HepG2 (cell line): ENCODE measurements around the gene KRTAP5-1. TPM values are rescaled to one million over a fixed set of nuclear protein-coding genes. Genes with fewer than 3 reads are reported as not detected.

Experiments
- ATAC-seq: fragments of 200-7000 bp; cut with Tn5 transposase; 3 replicates; pipeline ENCODE4 v1.9.1; 2020; ENCODE audit warnings: mild to moderate bottlenecking, moderate library complexity
- BruUV-seq: library from RNA; stranded (reverse); fragments of 400-500 nt; replicated peaks from 2 replicates; lab custom pipeline; 2021; lab: Mats Ljungman, UMichigan
- CTCF ChIA-PET: fragments of 300-600 bp; formaldehyde crosslinking; extraction: SDS; loops from one replicate; lab custom pipeline; 2021; ENCODE audit warnings: low total read pairs, inconsistent platforms, low intra/inter-chr PET ratio; lab: Yijun Ruan, JAX
- POLR2A ChIA-PET: fragments of 350-600 bp; sonication (Branson Sonifier 250); formaldehyde crosslinking; loops from one replicate; lab custom pipeline; 2020; ENCODE audit warnings: antibody characterized with exemption, inconsistent platforms; lab: Yijun Ruan, JAX
- DNase-seq: peaks from one replicate; pipeline ENCODE4 v3.0.0-alpha.2; 2015; ENCODE audit warnings: low spot score
- FAIRE-seq: peaks from 3 replicates; lab custom pipeline; 2011; peaks lifted over from hg19 to GRCh38; lab: Jason Lieb, UNC
- H2AFZ ChIP-seq: one replicate; pipeline ENCODE4 v1.6.1; 2011; ENCODE audit warnings: low read length, inconsistent platforms
- H3K27ac ChIP-seq: fragments of 300-600 bp; 3 replicates; pipeline ENCODE4 v1.8.0; 2011; ENCODE audit warnings: mixed run types, mild to moderate bottlenecking, mixed read lengths, low read length, inconsistent platforms; ENCODE audit not compliant: insufficient read depth; ENCODE audit errors: extremely low read length
- H3K27me3 ChIP-seq, 2 experiments: fragments of 200-600 bp in 1 of 2; 2 replicates in 1 of 2; 3 replicates in 1 of 2; pipeline versions ENCODE4 v1.6.0 to v1.8.0; 2011; ENCODE audit warnings: low read length in 2 of 2, mild to moderate bottlenecking in 2 of 2, moderate library complexity in 2 of 2, inconsistent platforms in 1 of 2; ENCODE audit not compliant: insufficient read depth in 2 of 2, control insufficient read depth in 1 of 2
- H3K36me3 ChIP-seq, 2 experiments: fragments of 200-600 bp in 1 of 2; replicated peaks in 1 of 2; 2 replicates in 1 of 2; 3 replicates in 1 of 2; pipeline versions ENCODE4 v1.5.1 to v1.8.0; 2011; ENCODE audit warnings: low read length in 2 of 2, inconsistent platforms in 1 of 2; ENCODE audit not compliant: insufficient read depth in 2 of 2, control insufficient read depth in 1 of 2
- H3K4me1 ChIP-seq: 2 replicates; pipeline ENCODE4 v1.5.1; 2012; ENCODE audit warnings: low read length, inconsistent platforms; ENCODE audit not compliant: insufficient read depth
- H3K4me2 ChIP-seq: 2 replicates; pipeline ENCODE4 v1.6.0; 2011; ENCODE audit warnings: low read depth, low read length, inconsistent platforms
- H3K4me3 ChIP-seq, 3 experiments: fragments of 200-600 bp in 1 of 3; sonication (generic), shearing (Covaris generic) in 1 of 3; replicated peaks in 1 of 3; 2 replicates each; pipeline ENCODE4 v1.5.1; 2011 to 2016; ENCODE audit warnings: low read length in 3 of 3, inconsistent platforms in 2 of 3, low read depth in 2 of 3, mild to moderate bottlenecking in 2 of 3, control low read depth in 1 of 3, mixed read lengths in 1 of 3; ENCODE audit not compliant: insufficient read depth in 1 of 3
- H3K79me2 ChIP-seq: one replicate; pipeline ENCODE4 v1.6.1; 2011; ENCODE audit warnings: low read length, inconsistent platforms; ENCODE audit not compliant: insufficient read depth
- H3K9ac ChIP-seq: 2 replicates; pipeline ENCODE4 v1.6.0; 2011; ENCODE audit warnings: mild to moderate bottlenecking, low read depth, low read length, inconsistent platforms; ENCODE audit not compliant: insufficient read depth
- H3K9me3 ChIP-seq: 2 replicates; pipeline ENCODE4 v1.5.1; 2012; ENCODE audit warnings: mild to moderate bottlenecking, low read length
- H4K20me1 ChIP-seq: 2 replicates; pipeline ENCODE4 v1.6.0; 2011; ENCODE audit warnings: inconsistent platforms, mild to moderate bottlenecking, low read length, moderate library complexity; ENCODE audit not compliant: insufficient read depth
- ELF3 ChIP-seq: IDR thresholded peaks from 2 replicates; pipeline ENCODE4 v1.6.1; 2016; ENCODE audit warnings: missing genetic modification reagents, missing compliant biosample characterization
- MXI1 ChIP-seq: IDR thresholded peaks from 3 replicates; pipeline ENCODE4 v1.6.1; 2012; ENCODE audit warnings: low read depth, low read length, inconsistent platforms, borderline replicate concordance
- NFIB ChIP-seq: sonication (generic); formaldehyde crosslinking; IDR thresholded peaks from 2 replicates; pipeline ENCODE4 v1.9.0; 2021; ENCODE audit warnings: missing genetic modification reagents, mild to moderate bottlenecking, borderline replicate concordance
- NR2F1 ChIP-seq, 2 experiments: fragments of 450-650 bp in 1 of 2; formaldehyde crosslinking in 1 of 2; IDR thresholded peaks; 2 replicates each; pipeline versions ENCODE4 v1.5.0 to v1.6.1; 2016 to 2020; ENCODE audit warnings: mild to moderate bottlenecking in 1 of 2, missing compliant biosample characterization in 1 of 2, missing genetic modification reagents in 1 of 2, moderate library complexity in 1 of 2
- ZNF333 ChIP-seq: sonication (generic); formaldehyde crosslinking; IDR thresholded peaks from 2 replicates; pipeline ENCODE4 v1.4.0; 2020; ENCODE audit warnings: mild to moderate bottlenecking, missing genetic modification reagents, borderline replicate concordance
- WGBS: methylation state at CpG from one replicate; pipeline ENCODE4 v1.1.6; 2017; ENCODE audit warnings: low lambda C conversion rate; 5-methylcytosine and 5-hydroxymethylcytosine counted together
- in situ Hi-C: cut with HindIII; loops from 2 replicates; pipeline ENCODE4 v1.10.0; 2017; ENCODE audit warnings: low pct_unique_long_range_greater_than_20kb; ENCODE audit not compliant: extremely low pct_ligation_motif_present
- intact Hi-C: fragments of 100-400 bp; cut with micrococcal nuclease; formaldehyde crosslinking; loops from one replicate; pipeline ENCODE4 v1.10.0; 2022; ENCODE audit not compliant: unreplicated experiment
- polyA plus RNA-seq, 8 experiments: library from polyadenylated mRNA; depleted of rRNA in 3 of 8; stranded (reverse) in 7 of 8; unstranded in 1 of 8; fragments of >200 nt; fragmentation: Illumina TruSeq in 4 of 8; extraction: Trizol in 4 of 8; gene quantifications; 2 replicates each; pipeline versions ENCODE4 v1.2.1 to v1.2.3, GENCODE V29; 2011 to 2016; ENCODE audit warnings: low read depth in 4 of 8, missing spikeins in 1 of 8, mixed read lengths in 1 of 8; ENCODE audit not compliant: insufficient read depth in 1 of 8
- total RNA-seq, 5 experiments: library from RNA; depleted of rRNA; stranded (reverse); fragments of >200 nt; fragmentation: Illumina TruSeq; extraction: Trizol; gene quantifications; 2 replicates each; pipeline ENCODE4 v1.2.3, GENCODE V29; 2016; ENCODE audit warnings: low read depth in 1 of 5
- TF ChIP-seq, protein P1 (sequence below): sonication (generic); formaldehyde crosslinking; IDR thresholded peaks from 2 replicates; pipeline ENCODE4 v1.8.0; 2022; ENCODE audit warnings: mild to moderate bottlenecking, missing genetic modification reagents
- TF ChIP-seq, protein P2 (sequence below): sonication (generic); formaldehyde crosslinking; IDR thresholded peaks from 2 replicates; pipeline ENCODE4 v1.5.0; 2020; ENCODE audit warnings: mild to moderate bottlenecking, missing genetic modification reagents, moderate library complexity
- TF ChIP-seq, protein P3 (sequence below): IDR thresholded peaks from 2 replicates; pipeline ENCODE4 v1.6.1; 2016; ENCODE audit warnings: missing compliant biosample characterization, missing genetic modification reagents, borderline replicate concordance
- TF ChIP-seq, protein P4 (sequence below): sonication (generic); formaldehyde crosslinking; IDR thresholded peaks from 2 replicates; pipeline ENCODE4 v1.8.0; 2022; ENCODE audit warnings: missing genetic modification reagents, low read depth, mild to moderate bottlenecking, borderline replicate concordance
- TF ChIP-seq, protein P5 (sequence below): sonication (generic); formaldehyde crosslinking; conservative IDR thresholded peaks from 2 replicates; pipeline ENCODE4 v1.5.0; 2020; ENCODE audit warnings: missing genetic modification reagents
- TF ChIP-seq, protein P6 (sequence below): sonication (generic); formaldehyde crosslinking; conservative IDR thresholded peaks from 2 replicates; pipeline ENCODE4 v1.8.0; 2022; ENCODE audit warnings: low read depth, missing genetic modification reagents
- TF ChIP-seq, protein P7 (sequence below): sonication (generic); formaldehyde crosslinking; IDR thresholded peaks from 2 replicates; pipeline ENCODE4 v1.8.0; 2022; ENCODE audit warnings: mild to moderate bottlenecking, missing genetic modification reagents, borderline replicate concordance

Gene KRTAP5-1
- total and polyA plus RNA-seq, 2 of the 13 experiments (the other 11 are each of a cell fraction or from before 2014, with no cell fraction given): not detected

DNA sequence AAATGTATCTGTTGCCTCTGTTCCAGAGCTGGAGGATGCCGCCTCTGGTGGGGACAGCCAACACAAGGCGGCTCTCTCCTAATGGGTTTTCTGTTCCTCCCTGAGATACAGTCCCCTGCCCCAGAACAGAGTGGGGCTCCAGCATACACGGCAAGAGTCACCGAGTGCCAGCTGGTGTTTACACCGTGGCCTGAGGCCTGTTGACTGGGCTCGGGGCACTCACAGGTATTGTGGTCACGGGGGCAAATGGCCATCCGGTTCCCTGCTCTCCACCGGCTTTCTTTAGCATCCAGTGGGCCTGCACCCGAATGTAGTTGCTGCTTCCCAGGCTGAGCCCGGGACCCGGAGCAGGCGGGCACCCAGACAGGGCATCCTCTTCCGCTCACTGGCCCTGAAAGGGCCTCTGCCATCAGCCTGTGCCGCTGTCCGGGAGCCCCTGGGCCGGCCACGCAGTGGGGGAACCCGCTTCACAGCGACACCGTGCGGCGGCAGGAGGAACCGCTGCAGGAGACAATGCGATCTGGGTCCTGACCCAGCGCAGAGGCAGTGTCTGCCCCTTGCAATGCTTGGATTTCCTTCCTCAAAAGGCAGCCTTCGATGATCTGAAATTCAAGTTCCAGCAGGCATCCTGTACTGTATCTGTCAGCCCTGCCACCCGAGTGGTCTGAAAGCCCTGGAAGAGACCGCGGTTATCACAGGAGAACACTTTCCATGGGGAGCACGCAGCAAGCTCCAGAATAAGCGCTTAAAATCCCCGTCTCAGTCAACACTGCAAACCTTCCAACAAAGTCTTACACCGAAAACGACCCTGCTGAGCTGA, 43.6 kb upstream of the KRTAP5-1 start:
- no peaks in the 10 kb centered on the region for H3K9me3 ChIP-seq
- CTCF ChIA-PET: interaction anchor here (1.3 to 2.6 kb wide), 3 partner anchors 33 to 528 kb away, joined by 3 to 13 read pairs (median 6); no protein-coding TSS in a partner anchor
- POLR2A ChIA-PET: no interaction called here
- intact Hi-C loops (loop anchor here (5.0 kb wide), 1 partner anchor 81 kb away; no protein-coding TSS in a partner anchor), in situ Hi-C loops (no loop called here)
- H3K79me2 ChIP-seq: no peaks in the 10 kb centered on the region
- no peaks in the 10 kb centered on the region for H3K4me1 ChIP-seq
- ATAC-seq: peak; percentile 95
- no peaks in the 10 kb centered on the region for H4K20me1 ChIP-seq
- H3K27ac ChIP-seq: no peak overlapping the region
- H3K36me3 ChIP-seq: no peaks in the 10 kb centered on the region
- no peak overlapping the region for H3K9ac ChIP-seq
- peaks cover 15 to 77% of the 10 kb centered on the region in 2 experiments for H3K27me3 ChIP-seq
- no peak overlapping the region for H3K4me2 ChIP-seq
- no peak overlapping the region for H2AFZ ChIP-seq
- DNase-seq: peak; percentile 21
- no peak for FAIRE-seq
- 6% methylated on average over 11 of the region's 35 CpGs for WGBS
- no peak overlapping the region for H3K4me3 ChIP-seq
- BruUV-seq: no TSS peak
- no peak for TF ChIP-seq MXI1
- TF ChIP-seq, protein P1, sequence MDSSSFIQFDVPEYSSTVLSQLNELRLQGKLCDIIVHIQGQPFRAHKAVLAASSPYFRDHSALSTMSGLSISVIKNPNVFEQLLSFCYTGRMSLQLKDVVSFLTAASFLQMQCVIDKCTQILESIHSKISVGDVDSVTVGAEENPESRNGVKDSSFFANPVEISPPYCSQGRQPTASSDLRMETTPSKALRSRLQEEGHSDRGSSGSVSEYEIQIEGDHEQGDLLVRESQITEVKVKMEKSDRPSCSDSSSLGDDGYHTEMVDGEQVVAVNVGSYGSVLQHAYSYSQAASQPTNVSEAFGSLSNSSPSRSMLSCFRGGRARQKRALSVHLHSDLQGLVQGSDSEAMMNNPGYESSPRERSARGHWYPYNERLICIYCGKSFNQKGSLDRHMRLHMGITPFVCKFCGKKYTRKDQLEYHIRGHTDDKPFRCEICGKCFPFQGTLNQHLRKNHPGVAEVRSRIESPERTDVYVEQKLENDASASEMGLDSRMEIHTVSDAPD (CRISPR knock-in tag): no peak
- TF ChIP-seq ZNF333 (CRISPR knock-in tag): no peak
- TF ChIP-seq, protein P2, sequence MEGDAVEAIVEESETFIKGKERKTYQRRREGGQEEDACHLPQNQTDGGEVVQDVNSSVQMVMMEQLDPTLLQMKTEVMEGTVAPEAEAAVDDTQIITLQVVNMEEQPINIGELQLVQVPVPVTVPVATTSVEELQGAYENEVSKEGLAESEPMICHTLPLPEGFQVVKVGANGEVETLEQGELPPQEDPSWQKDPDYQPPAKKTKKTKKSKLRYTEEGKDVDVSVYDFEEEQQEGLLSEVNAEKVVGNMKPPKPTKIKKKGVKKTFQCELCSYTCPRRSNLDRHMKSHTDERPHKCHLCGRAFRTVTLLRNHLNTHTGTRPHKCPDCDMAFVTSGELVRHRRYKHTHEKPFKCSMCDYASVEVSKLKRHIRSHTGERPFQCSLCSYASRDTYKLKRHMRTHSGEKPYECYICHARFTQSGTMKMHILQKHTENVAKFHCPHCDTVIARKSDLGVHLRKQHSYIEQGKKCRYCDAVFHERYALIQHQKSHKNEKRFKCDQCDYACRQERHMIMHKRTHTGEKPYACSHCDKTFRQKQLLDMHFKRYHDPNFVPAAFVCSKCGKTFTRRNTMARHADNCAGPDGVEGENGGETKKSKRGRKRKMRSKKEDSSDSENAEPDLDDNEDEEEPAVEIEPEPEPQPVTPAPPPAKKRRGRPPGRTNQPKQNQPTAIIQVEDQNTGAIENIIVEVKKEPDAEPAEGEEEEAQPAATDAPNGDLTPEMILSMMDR (CRISPR knock-in tag): peak; percentile 95
- no peak for TF ChIP-seq NFIB (CRISPR knock-in tag)
- no peak for TF ChIP-seq NR2F1 (CRISPR knock-in tag; IDR thresholded peaks at IDR 0.05)
- no peak for TF ChIP-seq ELF3 (CRISPR knock-in tag)
- TF ChIP-seq, protein P3, sequence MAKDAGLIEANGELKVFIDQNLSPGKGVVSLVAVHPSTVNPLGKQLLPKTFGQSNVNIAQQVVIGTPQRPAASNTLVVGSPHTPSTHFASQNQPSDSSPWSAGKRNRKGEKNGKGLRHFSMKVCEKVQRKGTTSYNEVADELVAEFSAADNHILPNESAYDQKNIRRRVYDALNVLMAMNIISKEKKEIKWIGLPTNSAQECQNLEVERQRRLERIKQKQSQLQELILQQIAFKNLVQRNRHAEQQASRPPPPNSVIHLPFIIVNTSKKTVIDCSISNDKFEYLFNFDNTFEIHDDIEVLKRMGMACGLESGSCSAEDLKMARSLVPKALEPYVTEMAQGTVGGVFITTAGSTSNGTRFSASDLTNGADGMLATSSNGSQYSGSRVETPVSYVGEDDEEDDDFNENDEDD (CRISPR knock-in tag): no peak
- TF ChIP-seq, protein P4, sequence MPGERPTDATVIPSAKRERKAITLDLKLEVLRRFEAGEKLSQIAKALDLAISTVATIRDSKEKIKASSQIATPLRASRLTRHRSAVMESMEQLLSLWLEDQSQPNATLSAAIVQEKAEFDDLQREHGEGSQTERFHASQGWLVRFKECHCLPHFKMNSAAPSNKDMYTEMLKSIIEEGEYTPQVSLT: no peak
- TF ChIP-seq, protein P5, sequence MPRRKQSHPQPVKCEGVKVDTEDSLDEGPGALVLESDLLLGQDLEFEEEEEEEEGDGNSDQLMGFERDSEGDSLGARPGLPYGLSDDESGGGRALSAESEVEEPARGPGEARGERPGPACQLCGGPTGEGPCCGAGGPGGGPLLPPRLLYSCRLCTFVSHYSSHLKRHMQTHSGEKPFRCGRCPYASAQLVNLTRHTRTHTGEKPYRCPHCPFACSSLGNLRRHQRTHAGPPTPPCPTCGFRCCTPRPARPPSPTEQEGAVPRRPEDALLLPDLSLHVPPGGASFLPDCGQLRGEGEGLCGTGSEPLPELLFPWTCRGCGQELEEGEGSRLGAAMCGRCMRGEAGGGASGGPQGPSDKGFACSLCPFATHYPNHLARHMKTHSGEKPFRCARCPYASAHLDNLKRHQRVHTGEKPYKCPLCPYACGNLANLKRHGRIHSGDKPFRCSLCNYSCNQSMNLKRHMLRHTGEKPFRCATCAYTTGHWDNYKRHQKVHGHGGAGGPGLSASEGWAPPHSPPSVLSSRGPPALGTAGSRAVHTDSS (CRISPR knock-in tag): no peak
- TF ChIP-seq, protein P6, sequence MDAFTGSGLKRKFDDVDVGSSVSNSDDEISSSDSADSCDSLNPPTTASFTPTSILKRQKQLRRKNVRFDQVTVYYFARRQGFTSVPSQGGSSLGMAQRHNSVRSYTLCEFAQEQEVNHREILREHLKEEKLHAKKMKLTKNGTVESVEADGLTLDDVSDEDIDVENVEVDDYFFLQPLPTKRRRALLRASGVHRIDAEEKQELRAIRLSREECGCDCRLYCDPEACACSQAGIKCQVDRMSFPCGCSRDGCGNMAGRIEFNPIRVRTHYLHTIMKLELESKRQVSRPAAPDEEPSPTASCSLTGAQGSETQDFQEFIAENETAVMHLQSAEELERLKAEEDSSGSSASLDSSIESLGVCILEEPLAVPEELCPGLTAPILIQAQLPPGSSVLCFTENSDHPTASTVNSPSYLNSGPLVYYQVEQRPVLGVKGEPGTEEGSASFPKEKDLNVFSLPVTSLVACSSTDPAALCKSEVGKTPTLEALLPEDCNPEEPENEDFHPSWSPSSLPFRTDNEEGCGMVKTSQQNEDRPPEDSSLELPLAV (CRISPR knock-in tag): no peak
- TF ChIP-seq, protein P7, sequence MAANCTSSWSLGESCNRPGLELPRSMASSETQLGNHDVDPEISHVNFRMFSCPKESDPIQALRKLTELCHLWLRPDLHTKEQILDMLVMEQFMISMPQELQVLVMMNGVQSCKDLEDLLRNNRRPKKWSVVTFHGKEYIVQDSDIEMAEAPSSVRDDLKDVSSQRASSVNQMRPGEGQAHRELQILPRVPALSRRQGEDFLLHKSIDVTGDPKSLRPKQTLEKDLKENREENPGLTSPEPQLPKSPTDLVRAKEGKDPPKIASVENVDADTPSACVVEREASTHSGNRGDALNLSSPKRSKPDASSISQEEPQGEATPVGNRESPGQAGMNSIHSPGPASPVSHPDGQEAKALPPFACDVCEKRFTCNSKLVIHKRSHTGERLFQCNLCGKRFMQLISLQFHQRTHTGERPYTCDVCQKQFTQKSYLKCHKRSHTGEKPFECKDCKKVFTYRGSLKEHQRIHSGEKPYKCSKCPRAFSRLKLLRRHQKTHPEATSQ (CRISPR knock-in tag): no peak
